KMS-11 (cell line): ENCODE data around the gene ADGRB3.

Source experiments
- H2AFZ ChIP-seq: fragments of 200-600 bp; sonication (generic); 2 replicates; pipeline ENCODE4 v1.6.1; 2016; ENCODE audit warnings: antibody characterized with exemption, mixed run types, low read depth
- H3K27ac ChIP-seq: fragments of 200-600 bp; sonication (generic); 2 replicates; pipeline ENCODE4 v1.6.1; 2016; ENCODE audit warnings: mild to moderate bottlenecking, mixed run types
- H3K27me3 ChIP-seq: fragments of 200-600 bp; sonication (generic); 2 replicates; pipeline ENCODE4 v1.6.1; 2017; ENCODE audit warnings: mild to moderate bottlenecking, low read depth, mixed run types, moderate library complexity; ENCODE audit not compliant: insufficient read depth
- H3K36me3 ChIP-seq: fragments of 200-600 bp; sonication (generic); 2 replicates; pipeline ENCODE4 v1.6.1; 2017; ENCODE audit warnings: mild to moderate bottlenecking, mixed run types; ENCODE audit not compliant: insufficient read depth
- H3K4me1 ChIP-seq: fragments of 200-600 bp; sonication (generic); 2 replicates; pipeline ENCODE4 v1.6.1; 2016; ENCODE audit warnings: mild to moderate bottlenecking, low read depth, mixed run types; ENCODE audit not compliant: poor library complexity, severe bottlenecking
- H3K4me2 ChIP-seq: fragments of 200-600 bp; sonication (generic); 2 replicates; pipeline ENCODE4 v1.7.0; 2016; ENCODE audit warnings: mild to moderate bottlenecking, mixed run types
- H3K4me3 ChIP-seq: fragments of 200-600 bp; sonication (generic); IDR thresholded peaks from 2 replicates; pipeline ENCODE4 v1.6.1; 2017; ENCODE audit warnings: low read depth, low read length, mixed read lengths; ENCODE audit not compliant: insufficient read depth
- H3K79me2 ChIP-seq: fragments of 200-600 bp; sonication (generic); 2 replicates; pipeline ENCODE4 v1.6.1; 2016; ENCODE audit warnings: low read depth, mixed run types; ENCODE audit not compliant: insufficient read depth
- H3K9ac ChIP-seq: fragments of 200-600 bp; sonication (generic); 2 replicates; pipeline ENCODE4 v1.6.1; 2016; ENCODE audit warnings: mild to moderate bottlenecking, mixed run types
- H4K20me1 ChIP-seq: fragments of 200-600 bp; sonication (generic); 2 replicates; pipeline ENCODE4 v1.6.1; 2016; ENCODE audit warnings: mild to moderate bottlenecking, mixed run types; ENCODE audit not compliant: insufficient read depth
- CTCF ChIP-seq: fragments of 200-600 bp; sonication (generic); conservative IDR thresholded peaks from 2 replicates; pipeline ENCODE4 v1.6.1; 2017; ENCODE audit warnings: low read depth, mild to moderate bottlenecking, antibody characterized with exemption, low read length, moderate library complexity, mixed read lengths

ADGRB3 gene

GRCh38 chr6:69421269-69421668, 786.2 kb downstream of the ADGRB3 start:
- Histone ChIP-seq H3K27ac (no peak overlapping the region), H3K4me2 (no peak overlapping the region), H3K27me3 (no peaks in the 10 kb centered on the region), H3K4me3 (no peak overlapping the region), H3K4me1 (no peaks in the 10 kb centered on the region), H2AFZ (no peak overlapping the region), H3K9ac (no peak overlapping the region), H4K20me1 (no peaks in the 10 kb centered on the region), H3K79me2 (no peaks in the 10 kb centered on the region), H3K36me3 (no peaks in the 10 kb centered on the region)
- TF ChIP-seq CTCF: no peak

- no peak overlapping the region for H3K4me2 ChIP-seq
- H3K36me3 ChIP-seq: no peaks in the 10 kb centered on the region
- no peak overlapping the region for H3K9ac ChIP-seq
- H3K27me3 ChIP-seq: no peaks in the 10 kb centered on the region
- H3K4me3 ChIP-seq: no peak overlapping the region
- H3K79me2 ChIP-seq: no peaks in the 10 kb centered on the region
- H4K20me1 ChIP-seq: no peaks in the 10 kb centered on the region
- no peak overlapping the region for H2AFZ ChIP-seq
- no peak overlapping the region for H3K27ac ChIP-seq
- no peak for TF ChIP-seq CTCF
- no peaks in the 10 kb centered on the region for H3K4me1 ChIP-seq
Observed at GRCh38 chr6:69422020-69422419, 786.9 kb downstream of the ADGRB3 start.

DNA sequence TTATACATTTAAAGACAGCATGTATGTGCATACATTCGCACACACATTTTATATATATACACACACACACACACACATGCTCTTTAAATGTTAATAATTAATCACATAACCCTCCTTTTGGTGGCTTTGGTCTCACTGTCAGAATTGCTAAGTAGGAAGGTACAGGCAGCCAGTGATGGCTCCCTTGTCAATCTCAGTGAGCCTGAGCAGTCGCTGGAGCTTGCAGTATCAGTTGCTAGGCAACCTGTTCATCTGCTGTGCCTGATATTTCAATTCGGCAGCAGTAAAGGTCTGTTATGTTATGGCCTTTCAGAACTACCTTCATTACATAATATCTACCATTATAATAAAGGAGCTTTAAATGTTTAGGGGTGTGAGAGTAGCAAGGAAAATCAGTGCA, 787.4 kb downstream of the ADGRB3 start:
- Histone ChIP-seq H3K9ac (no peak overlapping the region), H3K27ac (no peak overlapping the region), H4K20me1 (no peaks in the 10 kb centered on the region), H3K4me3 (no peak overlapping the region), H3K27me3 (no peaks in the 10 kb centered on the region), H3K4me1 (no peaks in the 10 kb centered on the region), H2AFZ (no peak overlapping the region), H3K36me3 (no peaks in the 10 kb centered on the region), H3K79me2 (no peaks in the 10 kb centered on the region), H3K4me2 (no peak overlapping the region)
- TF ChIP-seq CTCF: no peak

GRCh38 chr6:69423785-69424184, 788.7 kb downstream of the ADGRB3 start:
- Histone ChIP-seq H3K27me3 (no peaks in the 10 kb centered on the region), H3K9ac (no peak overlapping the region), H2AFZ (no peak overlapping the region), H3K36me3 (no peaks in the 10 kb centered on the region), H3K4me3 (no peak overlapping the region), H3K79me2 (no peaks in the 10 kb centered on the region), H3K4me2 (no peak overlapping the region), H4K20me1 (no peaks in the 10 kb centered on the region), H3K27ac (no peak overlapping the region), H3K4me1 (no peaks in the 10 kb centered on the region)
- no peak for TF ChIP-seq CTCF

DNA sequence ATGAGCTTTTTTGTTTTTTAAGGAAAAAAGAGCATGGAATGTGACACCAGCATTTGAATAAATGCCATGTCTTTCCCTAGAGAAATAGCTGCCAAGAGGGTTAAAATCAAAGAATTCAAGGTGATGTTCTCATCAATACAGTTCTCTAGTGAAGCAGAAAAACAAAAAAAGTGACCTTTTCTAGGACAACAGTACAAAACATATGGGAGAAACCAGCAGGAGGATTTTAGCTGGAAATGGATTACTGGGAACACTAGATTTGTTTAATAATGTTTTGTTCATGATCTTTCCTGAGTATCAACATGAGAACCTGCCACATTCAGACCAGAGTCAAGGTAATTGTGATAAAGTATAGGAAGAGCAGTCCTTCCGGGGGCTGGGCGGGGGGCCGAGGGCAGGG, 789.5 kb downstream of the ADGRB3 start:
- H3K9ac ChIP-seq: no peak overlapping the region
- no peaks in the 10 kb centered on the region for H4K20me1 ChIP-seq
- no peaks in the 10 kb centered on the region for H3K36me3 ChIP-seq
- H3K4me3 ChIP-seq: no peak overlapping the region
- no peak overlapping the region for H3K27ac ChIP-seq
- H2AFZ ChIP-seq: no peak overlapping the region
- no peaks in the 10 kb centered on the region for H3K4me1 ChIP-seq
- no peak for TF ChIP-seq CTCF
- no peaks in the 10 kb centered on the region for H3K79me2 ChIP-seq
- H3K27me3 ChIP-seq: no peaks in the 10 kb centered on the region
- H3K4me2 ChIP-seq: no peak overlapping the region
